Astrocyte (in vitro differentiated cells and primary cell): ENCODE results near the gene NPTXR.

Experiments
- CTCF ChIP-seq: IDR thresholded peaks from 2 replicates; pipeline ENCODE4 v1.5.1; 2011; ENCODE audit warnings: low read depth, mild to moderate bottlenecking, inconsistent platforms, low read length, moderate library complexity; ENCODE audit not compliant: insufficient read depth
- EZH2 ChIP-seq: IDR thresholded peaks from 2 replicates; pipeline ENCODE4 v1.6.1; 2012; ENCODE audit warnings: mild to moderate bottlenecking, low read length, inconsistent platforms; ENCODE audit not compliant: insufficient read depth

GRCh38 chr22:38845004-38845740 lies 1.3 kb upstream of the NPTXR start:
- TF ChIP-seq CTCF = no peak
- TF ChIP-seq EZH2 = no peak
